HG03432 (cell line): ENCODE data around the gene AREL1.
"Not testable (repeated sequence)": the region's sequence is repeated elsewhere in the genome, so short reads cannot be mapped to it uniquely, and the experiment has no call there.

Experiments used
- ATAC-seq: cut with Tn5 transposase; IDR thresholded peaks from one replicate; pipeline ENCODE4 v1.9.1; 2021; ENCODE audit warnings: mild to moderate bottlenecking, moderate library complexity; ENCODE audit not compliant: unreplicated experiment

The AREL1 gene

GRCh38 chr14:74712499-74713394 is at the start of gene AREL1, which contains the start of gene FCF1:
Gene AREL1 (minus strand): TSS chr14:74713080. CDS start chr14:74685615, 27,465 bp downstream.
Gene FCF1 (plus strand): TSS chr14:74713144. CDS start chr14:74713198, 54 bp downstream.
- peak; percentile 92 for ATAC-seq

GRCh38 chr14:74758505-74758904 is 45.6 kb upstream of the AREL1 start:
- not testable (repeated sequence) for ATAC-seq

GRCh38 chr14:74756326-74756725 is 43.4 kb upstream of the AREL1 start:
- ATAC-seq = no peak

GRCh38 chr14:74754899-74755298 is 42.0 kb upstream of the AREL1 start:
- no peak for ATAC-seq

- ATAC-seq = no peak
Measured at GRCh38 chr14:74754157-74754556, 41.3 kb upstream of the AREL1 start.

GRCh38 chr14:74747237-74747636 is 34.4 kb upstream of the AREL1 start:
- ATAC-seq = no peak

GRCh38 chr14:74739293-74740030 is 26.6 kb upstream of the AREL1 start:
- no peak for ATAC-seq

GRCh38 chr14:74737753-74738325 is 25.0 kb upstream of the AREL1 start:
- ATAC-seq = no peak

GRCh38 chr14:74735125-74735524 is 22.2 kb upstream of the AREL1 start:
- ATAC-seq = no peak

- no peak for ATAC-seq
Measured at GRCh38 chr14:74733221-74733620, 20.3 kb upstream of the AREL1 start.

- ATAC-seq = no peak
Measured at GRCh38 chr14:74732387-74732786, 19.5 kb upstream of the AREL1 start.

- ATAC-seq = no peak
Measured at GRCh38 chr14:74723134-74723533, 10.3 kb upstream of the AREL1 start.

GRCh38 chr14:74720526-74720925 is 7.6 kb upstream of the AREL1 start:
- no peak for ATAC-seq

GRCh38 chr14:74713395-74713735 is 485 bp upstream of the AREL1 start:
- peak; percentile 12 for ATAC-seq

- no peak for ATAC-seq
Measured at GRCh38 chr14:74711651-74712050, 1.2 kb downstream of the AREL1 start.

GRCh38 chr14:74710480-74710879 is 2.4 kb downstream of the AREL1 start:
- no peak for ATAC-seq

- ATAC-seq = no peak
Measured at GRCh38 chr14:74705613-74706500, 7.0 kb downstream of the AREL1 start.

GRCh38 chr14:74704656-74705055 is 8.2 kb downstream of the AREL1 start:
- no peak for ATAC-seq

- no peak for ATAC-seq
Measured at GRCh38 chr14:74703043-74703442, 9.8 kb downstream of the AREL1 start.

- ATAC-seq = no peak
Measured at GRCh38 chr14:74702293-74702692, 10.6 kb downstream of the AREL1 start.

- no peak for ATAC-seq
Measured at GRCh38 chr14:74698465-74698864, 14.4 kb downstream of the AREL1 start.
